22Rv1 (cell line): ENCODE measurements around the gene SLC4A11.

ENCODE experiments used
- ZFX ChIP-seq: fragments of 450-650 bp; IDR thresholded peaks from 2 replicates; pipeline ENCODE4 v1.6.1; 2017; ENCODE audit warnings: antibody characterized with exemption, borderline replicate concordance
- TF ChIP-seq, protein P1 (sequence below): fragments of 450-650 bp; IDR thresholded peaks from 2 replicates; pipeline ENCODE4 v1.5.1; 2017; ENCODE audit warnings: mild to moderate bottlenecking

DNA sequence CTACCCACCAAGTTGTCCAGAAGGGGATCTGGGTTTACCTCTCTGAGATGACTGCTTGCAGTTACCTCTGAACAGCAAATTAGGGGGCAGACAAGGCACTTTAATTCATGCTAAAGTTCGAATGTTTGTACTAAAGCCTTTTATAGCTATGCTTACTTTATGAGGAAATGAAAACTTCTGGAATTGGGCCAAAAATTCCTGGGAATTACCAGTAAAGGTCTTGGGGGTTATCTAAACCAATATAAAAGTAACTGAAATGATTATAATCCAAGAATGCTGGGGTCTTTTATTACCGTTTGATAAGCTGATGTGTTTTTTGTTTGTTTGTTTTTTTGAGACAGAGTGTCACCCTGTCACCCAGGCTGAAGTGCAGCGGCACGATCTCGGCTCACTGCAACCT is 57.7 kb downstream of the SLC4A11 start:
- TF ChIP-seq, protein P1, sequence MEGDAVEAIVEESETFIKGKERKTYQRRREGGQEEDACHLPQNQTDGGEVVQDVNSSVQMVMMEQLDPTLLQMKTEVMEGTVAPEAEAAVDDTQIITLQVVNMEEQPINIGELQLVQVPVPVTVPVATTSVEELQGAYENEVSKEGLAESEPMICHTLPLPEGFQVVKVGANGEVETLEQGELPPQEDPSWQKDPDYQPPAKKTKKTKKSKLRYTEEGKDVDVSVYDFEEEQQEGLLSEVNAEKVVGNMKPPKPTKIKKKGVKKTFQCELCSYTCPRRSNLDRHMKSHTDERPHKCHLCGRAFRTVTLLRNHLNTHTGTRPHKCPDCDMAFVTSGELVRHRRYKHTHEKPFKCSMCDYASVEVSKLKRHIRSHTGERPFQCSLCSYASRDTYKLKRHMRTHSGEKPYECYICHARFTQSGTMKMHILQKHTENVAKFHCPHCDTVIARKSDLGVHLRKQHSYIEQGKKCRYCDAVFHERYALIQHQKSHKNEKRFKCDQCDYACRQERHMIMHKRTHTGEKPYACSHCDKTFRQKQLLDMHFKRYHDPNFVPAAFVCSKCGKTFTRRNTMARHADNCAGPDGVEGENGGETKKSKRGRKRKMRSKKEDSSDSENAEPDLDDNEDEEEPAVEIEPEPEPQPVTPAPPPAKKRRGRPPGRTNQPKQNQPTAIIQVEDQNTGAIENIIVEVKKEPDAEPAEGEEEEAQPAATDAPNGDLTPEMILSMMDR: no peak
- TF ChIP-seq ZFX: no peak
